Tibial nerve (tissue), 4 donors: ENCODE measurements around the gene NR3C1. TPM values are rescaled to one million over a fixed set of nuclear protein-coding genes. Genes with fewer than 3 reads are reported as not detected.
A peak's percentile ranks its signal among the peaks of the same experiment; 100 is the strongest.

Source experiments
- DNase-seq, 2 donors: peaks; one replicate each; pipeline ENCODE4 v3.0.0-alpha.2; 2019; ENCODE audit warnings: low spot score in 2 of 2
- H3K27ac ChIP-seq, 4 donors: fragments of 200-600 bp; sonication (generic) in 3 of 4; one replicate each; pipeline ENCODE4 v1.5.1; 2017 to 2019; ENCODE audit warnings: mild to moderate bottlenecking in 1 of 4
- H3K27me3 ChIP-seq, 2 donors: fragments of 200-600 bp; sonication (generic) in 1 of 2; one replicate each; pipeline versions ENCODE4 v1.5.1 to v1.6.0; 2017 to 2019
- H3K36me3 ChIP-seq, 3 donors: fragments of 200-600 bp; sonication (generic); one replicate each; pipeline ENCODE4 v1.5.1; 2018 to 2019
- H3K4me1 ChIP-seq, 4 donors: fragments of 200-600 bp; sonication (generic) in 3 of 4; one replicate each; pipeline ENCODE4 v1.5.1; 2017 to 2019
- H3K4me3 ChIP-seq, 4 donors: fragments of 200-600 bp; sonication (generic) in 3 of 4; one replicate each; pipeline ENCODE4 v1.5.1; 2017 to 2019; ENCODE audit warnings: mild to moderate bottlenecking in 1 of 4, moderate library complexity in 1 of 4
- H3K9me3 ChIP-seq, 4 donors: fragments of 200-600 bp; sonication (generic) in 3 of 4; one replicate each; pipeline ENCODE4 v1.5.1; 2017 to 2019
- CTCF ChIP-seq, 5 experiments: fragments of 200-600 bp in 3 of 5; fragments of 450-650 bp in 2 of 5; sonication (generic) in 3 of 5; IDR thresholded peaks; one replicate each; pipeline ENCODE4 v1.5.1; 2016 to 2019; ENCODE audit warnings: antibody characterized with exemption in 5 of 5, mild to moderate bottlenecking in 3 of 5, moderate library complexity in 2 of 5
- EP300 ChIP-seq, 2 donors: sonication (generic); formaldehyde crosslinking; IDR thresholded peaks; one replicate each; pipeline ENCODE4 v1.6.1; 2017; ENCODE audit warnings: antibody characterized with exemption in 2 of 2, mild to moderate bottlenecking in 1 of 2
- POLR2A ChIP-seq, 2 donors: fragments of 450-650 bp; IDR thresholded peaks; one replicate each; pipeline ENCODE4 v1.6.1; 2017; ENCODE audit warnings: antibody characterized with exemption in 2 of 2, mild to moderate bottlenecking in 2 of 2, moderate library complexity in 2 of 2
- WGBS, 2 donors: methylation state at CpG; one replicate each; pipeline ENCODE4 v1.1.5; 2018; 5-methylcytosine and 5-hydroxymethylcytosine counted together
- total RNA-seq, 4 donors: library from RNA; depleted of rRNA; stranded (reverse); fragments of >200 nt; gene quantifications; one replicate each; pipeline ENCODE4 v1.1.0, GENCODE V29; 2016

NR3C1 gene
- total RNA-seq, 4 donors from 2014 or later: 47.1 to 86.2 (median 75.8) TPM

GRCh38 chr5:143234162-143234842 is 169.2 kb downstream of the NR3C1 start:
- H3K27me3 ChIP-seq: no peaks in the 10 kb centered on the region
- 75 to 81% methylated on average over 9 of the region's 9 CpGs for WGBS, 2 donors
- H3K4me1 ChIP-seq: peaks cover 0 to 37% (median 7%) of the 10 kb centered on the region in 4 donors
- no peaks in the 10 kb centered on the region for H3K9me3 ChIP-seq
- no peak for DNase-seq
- H3K4me3 ChIP-seq: no peak overlapping the region
- H3K27ac ChIP-seq: peak overlapping the region in 1 of 4 donors; percentile 5
- TF ChIP-seq EP300 (IDR thresholded peaks at IDR 0.05) (no peak), CTCF (IDR thresholded peaks at IDR 0.05) (no peak), POLR2A (IDR thresholded peaks at IDR 0.05) (no peak)
- no peaks in the 10 kb centered on the region for H3K36me3 ChIP-seq

GRCh38 chr5:143233031-143233430 is 170.5 kb downstream of the NR3C1 start:
- H3K36me3 ChIP-seq: no peaks in the 10 kb centered on the region
- no peak overlapping the region for H3K27ac ChIP-seq
- H3K4me3 ChIP-seq: no peak overlapping the region
- TF ChIP-seq POLR2A (IDR thresholded peaks at IDR 0.05): no peak
- TF ChIP-seq CTCF (IDR thresholded peaks at IDR 0.05): no peak
- TF ChIP-seq EP300 (IDR thresholded peaks at IDR 0.05): no peak
- DNase-seq: no peak
- H3K27me3 ChIP-seq: no peaks in the 10 kb centered on the region
- WGBS, 2 donors: 49 to 52% methylated on average over 2 of the region's 2 CpGs
- H3K4me1 ChIP-seq: peaks cover 0 to 48% (median 7%) of the 10 kb centered on the region in 4 donors
- H3K9me3 ChIP-seq: no peaks in the 10 kb centered on the region

- peak overlapping the region in 1 of 4 donors; percentile 5 for H3K27ac ChIP-seq
- 96 to 98% methylated on average over 7 of the region's 7 CpGs for WGBS, 2 donors
- H3K4me3 ChIP-seq: no peak overlapping the region
- TF ChIP-seq EP300 (IDR thresholded peaks at IDR 0.05): no peak
- no peak for TF ChIP-seq POLR2A (IDR thresholded peaks at IDR 0.05)
- TF ChIP-seq CTCF (IDR thresholded peaks at IDR 0.05): no peak
- no peaks in the 10 kb centered on the region for H3K27me3 ChIP-seq
- no peaks in the 10 kb centered on the region for H3K36me3 ChIP-seq
- H3K4me1 ChIP-seq: peaks cover 0 to 54% (median 7%) of the 10 kb centered on the region in 4 donors
- no peaks in the 10 kb centered on the region for H3K9me3 ChIP-seq
- DNase-seq: no peak
Observed at GRCh38 chr5:143231973-143232812, 171.3 kb downstream of the NR3C1 start.

GRCh38 chr5:143231416-143231815 is 172.1 kb downstream of the NR3C1 start:
- no peak for DNase-seq

More at GRCh38 chr5:143231416-143231815, 172.1 kb downstream of the NR3C1 start:
- WGBS, 2 donors: 42 to 54% methylated on average over 3 of the region's 3 CpGs
- peak overlapping the region in 2 of 4 donors; percentile 18 to 23 for H3K27ac ChIP-seq
- no peak overlapping the region for H3K4me3 ChIP-seq
- H3K9me3 ChIP-seq: no peaks in the 10 kb centered on the region
- peaks cover 0 to 54% (median 7%) of the 10 kb centered on the region in 4 donors for H3K4me1 ChIP-seq
- TF ChIP-seq CTCF (IDR thresholded peaks at IDR 0.05) (no peak), EP300 (IDR thresholded peaks at IDR 0.05) (no peak), POLR2A (IDR thresholded peaks at IDR 0.05) (no peak)
- no peaks in the 10 kb centered on the region for H3K27me3 ChIP-seq
- no peaks in the 10 kb centered on the region for H3K36me3 ChIP-seq
